Activated T-helper 9 cell treated with anti-CD3 and anti-CD28 coated beads, Interleukin-2, amount 50 U/mL, for 16 hours (primary cell): Measurements from ENCODE around the gene PPFIBP1.
"Not testable (repeated sequence)": the region's sequence is repeated elsewhere in the genome, so short reads cannot be mapped to it uniquely, and the experiment has no call there.

Experiments
- DNase-seq: peaks from one replicate; pipeline ENCODE4 v3.0.0-alpha.2; 2020; ENCODE audit warnings: low read depth

PPFIBP1 gene

GRCh38 chr12:27710592-27711316, 186.7 kb downstream of the PPFIBP1 start, which contains the start of gene MRPS35:
TSS of gene MRPS35 (plus strand) at chr12:27710832. CDS start at chr12:27710844, 12 bp downstream.
- DNase-seq = peak; percentile 84

DNA sequence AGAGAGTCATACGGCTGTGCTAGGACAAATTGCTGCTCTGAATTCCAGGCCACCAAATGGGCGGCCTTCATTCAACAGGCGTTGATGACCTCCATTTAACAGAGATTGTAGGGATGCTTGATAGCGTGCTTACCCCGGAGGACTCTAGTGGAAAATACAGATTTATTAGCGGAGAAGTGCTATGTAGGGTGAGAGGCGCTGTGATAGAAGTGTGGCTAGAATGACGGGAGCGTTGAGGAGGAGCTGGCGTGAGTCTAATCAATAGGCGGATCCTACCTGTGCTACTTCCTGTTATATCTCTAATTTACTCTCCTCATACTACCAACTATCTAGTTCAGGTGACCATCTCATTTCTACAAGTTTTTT, 187.3 kb downstream of the PPFIBP1 start:
- DNase-seq = no peak

- no peak for DNase-seq
Measured at GRCh38 chr12:27711967-27712366, 188.0 kb downstream of the PPFIBP1 start.

DNA sequence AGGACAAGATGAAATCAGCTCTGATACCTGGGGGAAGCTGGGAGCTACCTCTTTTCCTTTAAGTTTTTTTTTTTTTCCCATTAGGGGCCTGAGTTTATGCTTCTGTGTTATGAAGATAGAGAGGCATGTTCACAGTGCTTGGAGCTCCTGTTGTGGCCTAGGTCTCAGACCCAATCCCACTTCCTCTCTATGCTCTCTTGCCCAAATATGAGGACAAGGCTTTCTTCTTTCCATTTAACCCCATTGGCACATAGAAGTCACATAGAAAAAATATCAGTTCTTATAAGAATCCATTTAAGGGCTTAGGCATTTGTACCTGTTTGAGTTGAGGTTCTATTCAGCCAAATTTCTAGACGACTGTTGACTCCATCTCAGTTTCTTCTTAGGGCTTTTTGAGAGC, 199.2 kb downstream of the PPFIBP1 start:
- no peak for DNase-seq

DNA sequence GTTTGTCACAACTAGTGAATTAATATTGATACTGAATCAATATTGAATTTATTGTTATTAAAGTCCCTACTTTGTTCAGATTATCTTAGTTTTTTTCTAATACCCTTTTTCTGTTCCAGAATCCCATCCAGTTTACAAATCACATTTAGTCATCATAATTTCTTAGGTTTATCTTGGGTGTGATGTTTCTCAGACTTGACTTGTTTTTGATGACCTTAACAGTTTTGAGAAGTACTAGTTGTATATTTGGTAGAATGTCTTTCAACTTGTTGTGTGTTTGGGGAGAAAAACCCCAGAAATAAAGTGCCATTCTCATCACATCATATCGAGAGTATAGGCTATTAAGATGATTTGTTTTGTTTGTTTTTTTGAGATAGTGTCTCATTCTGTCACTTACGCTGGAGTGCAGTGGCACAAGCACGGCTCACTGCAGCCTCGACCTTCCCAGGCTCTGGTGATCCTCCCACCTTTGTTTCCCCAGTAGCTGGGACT, 206.1 kb downstream of the PPFIBP1 start:
- no peak for DNase-seq

DNA sequence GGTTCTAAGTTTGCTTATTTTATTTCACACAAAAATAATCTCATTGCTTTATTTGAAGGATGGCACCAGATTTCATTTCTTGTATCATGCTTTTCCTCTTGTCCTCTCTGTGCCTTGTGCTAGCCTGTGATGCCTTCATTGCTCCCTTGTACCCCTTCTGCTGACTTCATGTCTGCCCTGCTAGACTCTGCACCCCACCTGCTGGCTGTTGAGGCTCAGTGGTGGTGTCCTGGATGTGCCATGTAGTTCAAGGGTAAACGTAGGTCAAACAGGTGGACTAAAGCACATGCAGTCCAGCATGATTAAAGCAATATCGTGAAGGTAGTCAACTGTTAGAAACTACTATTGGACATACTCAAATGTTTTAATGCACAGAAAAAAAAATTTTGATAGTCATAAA, 208.3 kb downstream of the PPFIBP1 start:
- DNase-seq = no peak

DNA sequence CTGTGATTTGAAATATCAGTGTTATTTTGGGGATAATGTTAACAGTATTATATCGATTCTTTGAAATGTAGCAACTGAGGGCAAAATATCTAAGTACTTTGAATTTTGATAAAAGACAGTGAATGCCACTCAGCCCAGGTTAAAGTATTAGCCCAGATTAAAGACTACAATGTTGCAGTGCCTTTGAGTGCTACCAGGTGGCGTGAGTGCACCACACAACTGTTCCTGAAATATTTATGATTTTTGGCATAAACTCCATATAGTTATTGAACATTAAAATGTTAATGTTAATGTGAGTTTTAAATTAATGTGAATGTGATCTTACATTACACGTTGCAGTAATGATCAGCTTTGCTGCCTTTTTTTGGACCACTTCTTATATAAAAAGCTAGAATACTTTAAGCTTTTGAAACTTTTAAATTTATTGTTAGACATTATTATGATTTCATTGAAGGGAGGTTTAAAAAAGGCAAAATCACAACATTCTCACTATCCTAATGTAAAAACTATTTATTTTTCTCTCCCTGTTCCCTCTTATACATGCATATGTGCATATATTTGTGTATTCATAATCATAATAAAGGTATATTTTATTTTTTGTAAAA, 209.1 kb downstream of the PPFIBP1 start:
- DNase-seq = no peak

DNA sequence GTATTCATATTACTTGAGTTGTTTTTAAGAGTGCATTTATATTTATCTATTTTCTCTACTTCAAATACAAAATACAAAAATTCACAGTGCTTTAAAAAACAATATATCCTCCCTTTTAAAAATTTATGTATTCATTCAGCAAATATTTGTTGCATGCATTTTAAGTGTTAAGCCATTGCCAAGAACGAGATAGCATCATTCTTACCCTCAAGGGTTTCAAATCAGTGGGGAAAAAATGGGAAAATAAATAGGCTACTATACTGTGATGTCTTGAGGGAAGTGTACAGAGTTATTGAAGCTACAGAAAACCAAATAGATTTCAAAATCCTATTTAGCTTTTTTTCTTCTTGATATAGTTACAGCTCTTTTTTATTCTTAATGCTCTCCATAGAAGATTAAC, 209.8 kb downstream of the PPFIBP1 start:
- DNase-seq = no peak

DNA sequence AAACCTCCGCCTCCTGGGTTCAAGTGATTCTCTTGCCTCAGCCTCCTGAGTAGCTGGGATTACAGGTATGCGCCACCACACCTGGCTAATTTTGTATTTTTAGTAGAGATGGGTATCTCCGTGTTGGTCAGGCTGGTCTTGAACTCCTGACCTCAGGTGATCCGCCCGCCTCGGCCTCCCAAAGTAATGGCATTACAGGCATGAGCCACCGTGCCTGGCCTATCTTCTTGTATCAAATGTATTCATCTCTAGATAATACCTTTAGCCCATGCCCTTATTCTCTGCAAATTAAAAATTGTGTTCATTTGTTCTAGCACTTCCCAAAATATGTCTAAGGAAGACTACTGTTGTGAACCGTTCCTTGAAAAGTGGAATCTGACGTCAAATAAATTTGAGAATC, 210.3 kb downstream of the PPFIBP1 start:
- DNase-seq = not testable (repeated sequence)

GRCh38 chr12:27743601-27744000, 219.6 kb downstream of the PPFIBP1 start:
- DNase-seq = no peak
